Upper lobe of left lung (tissue), 4 donors: ENCODE measurements around the gene NSD1.

ENCODE experiments used
- CTCF ChIP-seq, 6 experiments: fragments of 450-650 bp in 4 of 6; fragments of 200-600 bp in 2 of 6; sonication (generic) in 2 of 6; IDR thresholded peaks; one replicate each; pipeline ENCODE4 v1.5.1; 2016 to 2019; ENCODE audit warnings: antibody characterized with exemption in 6 of 6
- EP300 ChIP-seq, 4 donors: sonication (generic); formaldehyde crosslinking; IDR thresholded peaks; one replicate each; pipeline ENCODE4 v1.5.1; 2017; ENCODE audit warnings: antibody characterized with exemption in 4 of 4, control low read depth in 2 of 4
- POLR2AphosphoS5 ChIP-seq, 2 donors: sonication (generic); formaldehyde crosslinking; IDR thresholded peaks; one replicate each; pipeline ENCODE4 v1.5.1; 2017; ENCODE audit warnings: antibody characterized with exemption in 2 of 2

DNA sequence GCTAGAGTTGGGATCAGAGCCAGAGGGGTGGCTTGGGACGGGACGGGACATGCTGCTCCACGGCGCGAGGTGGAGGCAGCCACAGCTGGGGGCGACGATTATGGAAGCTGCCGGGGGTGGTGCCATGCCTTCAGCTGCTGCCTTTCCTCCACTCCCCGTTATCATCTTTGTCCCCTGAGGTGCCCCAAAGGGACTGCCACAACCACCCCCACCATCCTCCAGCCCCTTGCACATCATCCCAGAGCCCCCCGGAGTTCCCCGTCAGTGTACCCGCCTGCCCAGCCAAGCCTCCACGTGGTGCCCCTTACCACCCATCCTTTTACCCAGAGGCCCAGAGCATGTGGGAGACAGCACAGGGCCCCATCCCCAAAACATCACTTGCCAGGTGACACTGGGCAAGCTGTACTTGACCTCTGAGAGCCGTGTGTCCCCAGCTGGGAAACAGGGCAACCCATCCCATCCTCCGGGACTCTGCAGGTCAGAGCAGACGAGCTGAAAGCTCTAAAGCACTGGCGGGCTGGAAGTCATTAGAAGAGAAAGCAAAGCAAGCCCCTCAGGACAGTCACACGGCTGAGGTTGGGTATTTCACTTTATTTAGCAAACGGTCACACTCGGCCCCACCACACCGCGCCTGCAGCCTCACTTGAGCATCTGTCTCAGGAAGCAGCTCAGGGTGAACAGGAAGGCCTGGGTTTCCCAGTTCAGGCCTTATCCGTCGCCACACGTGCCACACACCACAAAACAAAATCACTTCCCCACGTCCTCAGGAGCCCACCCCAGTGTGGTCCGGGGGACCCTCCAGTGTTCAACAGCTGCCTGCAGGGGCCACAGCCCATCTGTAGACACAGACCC is 197.6 kb downstream of the NSD1 start:
- TF ChIP-seq EP300 (IDR thresholded peaks at IDR 0.05) (no peak), POLR2AphosphoS5 (IDR thresholded peaks at IDR 0.05) (no peak), CTCF (IDR thresholded peaks at IDR 0.05) (no peak)
